Skin epidermis (tissue), 12 donors: ENCODE data around the gene NR1H4.

ENCODE experiments used
- H3K27ac ChIP-seq, 21 experiments: fragments of 200-600 bp; sonication (generic) in 11 of 21; one replicate each; pipeline ENCODE4 v1.5.0; 2020; ENCODE audit warnings: mild to moderate bottlenecking in 3 of 21, inconsistent platforms in 2 of 21, moderate library complexity in 2 of 21
- H3K4me3 ChIP-seq, 7 experiments: fragments of 200-600 bp; sonication (generic) in 2 of 7; one replicate each; pipeline ENCODE4 v1.5.0; 2020; ENCODE audit warnings: inconsistent platforms in 2 of 7, mild to moderate bottlenecking in 2 of 7, moderate library complexity in 1 of 7

Gene NR1H4

GRCh38 chr12:100610666-100611430 lies 137.2 kb downstream of the NR1H4 start:
- H3K4me3 ChIP-seq, result no peak overlapping the region
- no peak overlapping the region for H3K27ac ChIP-seq

GRCh38 chr12:100612606-100613005 lies 138.9 kb downstream of the NR1H4 start:
- no peak overlapping the region for H3K27ac ChIP-seq
- H3K4me3 ChIP-seq, result no peak overlapping the region
